Suprapubic skin (tissue), 4 donors: Measurements from ENCODE around the gene VPS8.

Experiments used
- CTCF ChIP-seq, 2 donors: fragments of 200-600 bp in 1 of 2; fragments of 450-650 bp in 1 of 2; sonication (generic) in 1 of 2; IDR thresholded peaks; one replicate each; pipeline ENCODE4 v1.5.1; 2016 to 2019; ENCODE audit warnings: antibody characterized with exemption in 2 of 2, mild to moderate bottlenecking in 1 of 2, moderate library complexity in 1 of 2
- EP300 ChIP-seq: sonication (generic); formaldehyde crosslinking; IDR thresholded peaks from one replicate; pipeline ENCODE4 v1.6.1; 2017; ENCODE audit warnings: antibody characterized with exemption
- POLR2A ChIP-seq, 2 donors: fragments of 450-650 bp; IDR thresholded peaks; one replicate each; pipeline ENCODE4 v1.6.1; 2017; ENCODE audit warnings: antibody characterized with exemption in 2 of 2, mild to moderate bottlenecking in 2 of 2, moderate library complexity in 2 of 2
- POLR2AphosphoS5 ChIP-seq, 3 donors: sonication (generic); formaldehyde crosslinking; IDR thresholded peaks; one replicate each; pipeline ENCODE4 v1.6.1; 2017; ENCODE audit warnings: antibody characterized with exemption in 3 of 3

- TF ChIP-seq POLR2A (IDR thresholded peaks at IDR 0.05) (no peak), EP300 (no peak), POLR2AphosphoS5 (IDR thresholded peaks at IDR 0.05) (no peak), CTCF (IDR thresholded peaks at IDR 0.05) (no peak)
Observed at GRCh38 chr3:185067173-185067572, 255.2 kb downstream of the VPS8 start.
